Smooth muscle cell (in vitro differentiated cells): ENCODE measurements around the gene PTEN. TPM values are rescaled to one million over a fixed set of nuclear protein-coding genes. Genes with fewer than 3 reads are reported as not detected.
"Not testable (repeated sequence)": the region's sequence is repeated elsewhere in the genome, so short reads cannot be mapped to it uniquely, and the experiment has no call there.

Experiments used
- DNase-seq: peaks from one replicate; lab custom pipeline; 2025; ENCODE audit not compliant: unreplicated experiment; lab: John Stamatoyannopoulos, UW
- H2AFZ ChIP-seq: fragments of 200-600 bp; sonication (generic); 2 replicates; pipeline ENCODE4 v1.6.0; 2016; ENCODE audit warnings: antibody characterized with exemption, low read depth, mild to moderate bottlenecking
- H3F3A ChIP-seq: fragments of 200-600 bp; sonication (generic); 2 replicates; pipeline ENCODE4 v1.6.0; 2017; ENCODE audit warnings: antibody characterized with exemption, low read depth
- H3K27ac ChIP-seq: fragments of 200-600 bp; sonication (generic); 2 replicates; pipeline ENCODE4 v1.5.1; 2016; ENCODE audit warnings: low read depth, mild to moderate bottlenecking
- H3K27me3 ChIP-seq: fragments of 200-600 bp; sonication (generic); 2 replicates; pipeline ENCODE4 v1.6.1; 2016; ENCODE audit warnings: low read depth, mild to moderate bottlenecking
- H3K36me3 ChIP-seq: fragments of 200-600 bp; sonication (generic); 2 replicates; pipeline ENCODE4 v1.5.1; 2016; ENCODE audit warnings: low read depth
- H3K4me1 ChIP-seq: fragments of 200-600 bp; sonication (generic); 2 replicates; pipeline ENCODE4 v1.5.1; 2016; ENCODE audit warnings: low read depth
- H3K4me2 ChIP-seq: fragments of 200-600 bp; sonication (generic); 2 replicates; pipeline ENCODE4 v1.6.0; 2016; ENCODE audit warnings: mild to moderate bottlenecking
- H3K4me3 ChIP-seq: fragments of 200-600 bp; sonication (generic); 2 replicates; pipeline ENCODE4 v1.5.1; 2016; ENCODE audit warnings: mild to moderate bottlenecking
- H3K79me2 ChIP-seq: fragments of 200-600 bp; sonication (generic); 2 replicates; pipeline ENCODE4 v1.6.0; 2016; ENCODE audit warnings: low read depth, mild to moderate bottlenecking
- H3K9ac ChIP-seq: fragments of 200-600 bp; sonication (generic); 2 replicates; pipeline ENCODE4 v1.6.0; 2016; ENCODE audit warnings: low read depth
- H3K9me3 ChIP-seq: fragments of 200-600 bp; sonication (generic); replicated peaks from 2 replicates; pipeline ENCODE4 v1.5.1; 2016; ENCODE audit warnings: low read depth
- H4K20me1 ChIP-seq: fragments of 200-600 bp; sonication (generic); 2 replicates; pipeline ENCODE4 v1.6.0; 2016; ENCODE audit warnings: low read depth
- CTCF ChIP-seq: fragments of 200-600 bp; sonication (generic); IDR thresholded peaks from 2 replicates; pipeline ENCODE4 v1.5.1; 2017; ENCODE audit warnings: borderline replicate concordance, mild to moderate bottlenecking, antibody characterized with exemption; ENCODE audit not compliant: insufficient read depth, poor library complexity, severe bottlenecking
- WGBS: methylation state at CpG from one replicate; pipeline ENCODE4 v1.1.7; 2016; ENCODE audit warnings: low lambda C conversion rate; 5-methylcytosine and 5-hydroxymethylcytosine counted together
- polyA plus RNA-seq: library from polyadenylated mRNA; unstranded; fragments of >200 nt; fragmentation: Nextera tagmentation; extraction: Ambion mirVana; gene quantifications from 2 replicates; pipeline ENCODE4 v1.2.1, GENCODE V29; 2016
- total RNA-seq: library from RNA; depleted of rRNA; stranded (reverse); fragments of >200 nt; gene quantifications from 2 replicates; pipeline ENCODE4 v1.2.3, GENCODE V29; 2014

Gene PTEN
- total and polyA plus RNA-seq, 2 experiments from 2014 or later: 30.6 to 78.3 TPM

- no peak for TF ChIP-seq CTCF
- Histone ChIP-seq H3K79me2 (no peaks in the 10 kb centered on the region), H3K9ac (no peak overlapping the region), H3K4me2 (no peak overlapping the region), H3F3A (no peaks in the 10 kb centered on the region), H3K27ac (no peak overlapping the region), H3K27me3 (peaks cover 5% of the 10 kb centered on the region), H4K20me1 (no peaks in the 10 kb centered on the region), H3K36me3 (no peaks in the 10 kb centered on the region), H3K4me1 (no peaks in the 10 kb centered on the region), H2AFZ (no peak overlapping the region), H3K4me3 (no peak overlapping the region), H3K9me3 (no peaks in the 10 kb centered on the region)
- DNase-seq: no peak
Observed at GRCh38 chr10:87826653-87827052, 36.8 kb upstream of the PTEN start.

GRCh38 chr10:87827681-87828080, 35.7 kb upstream of the PTEN start:
- Histone ChIP-seq H3K79me2 (no peaks in the 10 kb centered on the region), H3F3A (no peaks in the 10 kb centered on the region), H2AFZ (no peak overlapping the region), H3K4me1 (no peaks in the 10 kb centered on the region), H4K20me1 (no peaks in the 10 kb centered on the region), H3K27me3 (peaks cover 5% of the 10 kb centered on the region), H3K4me2 (no peak overlapping the region), H3K9me3 (no peaks in the 10 kb centered on the region), H3K4me3 (no peak overlapping the region), H3K36me3 (no peaks in the 10 kb centered on the region), H3K9ac (no peak overlapping the region), H3K27ac (no peak overlapping the region)
- no peak for DNase-seq
- WGBS: 98% methylated on average over 2 of the region's 2 CpGs
- no peak for TF ChIP-seq CTCF

GRCh38 chr10:87829051-87829450, 34.4 kb upstream of the PTEN start:
- H3K27ac ChIP-seq: not testable (repeated sequence)
- WGBS: 91% methylated on average over 4 of the region's 4 CpGs

GRCh38 chr10:87829986-87830729, 33.3 kb upstream of the PTEN start:
- no peaks in the 10 kb centered on the region for H3K27me3 ChIP-seq
- no peaks in the 10 kb centered on the region for H3K4me1 ChIP-seq
- no peaks in the 10 kb centered on the region for H3K9me3 ChIP-seq
- no peaks in the 10 kb centered on the region for H3F3A ChIP-seq
- H3K4me2 ChIP-seq: no peak overlapping the region
- no peaks in the 10 kb centered on the region for H4K20me1 ChIP-seq
- no peak for TF ChIP-seq CTCF
- no peak overlapping the region for H3K27ac ChIP-seq
- H2AFZ ChIP-seq: no peak overlapping the region
- H3K36me3 ChIP-seq: no peaks in the 10 kb centered on the region
- H3K79me2 ChIP-seq: no peaks in the 10 kb centered on the region
- H3K9ac ChIP-seq: no peak overlapping the region
- H3K4me3 ChIP-seq: no peak overlapping the region
- DNase-seq: no peak

More at GRCh38 chr10:87829051-87829450, 34.4 kb upstream of the PTEN start:
- H4K20me1 ChIP-seq, H3K9ac ChIP-seq, H3K79me2 ChIP-seq, H3F3A ChIP-seq, H3K4me3 ChIP-seq, H3K27me3 ChIP-seq, H3K9me3 ChIP-seq, H3K36me3 ChIP-seq, H3K4me2 ChIP-seq, H3K4me1 ChIP-seq, DNase-seq, H2AFZ ChIP-seq: not testable (repeated sequence)
